Stimulated activated CD4-positive, alpha-beta T cell treated with anti-CD3 and anti-CD28 coated beads, Interleukin-2, amount 100 ng/mL, for 4 hours (primary cell): Measurements from ENCODE around the gene ZNF683.
"Not testable (repeated sequence)": the region's sequence is repeated elsewhere in the genome, so short reads cannot be mapped to it uniquely, and the experiment has no call there.

ENCODE experiments used
- DNase-seq: peaks from one replicate; pipeline ENCODE4 v3.0.0-alpha.2; 2020; ENCODE audit warnings: low read depth

The ZNF683 gene

GRCh38 chr1:26337206-26337535 is 35.4 kb downstream of the ZNF683 start:
- DNase-seq = no peak

DNA sequence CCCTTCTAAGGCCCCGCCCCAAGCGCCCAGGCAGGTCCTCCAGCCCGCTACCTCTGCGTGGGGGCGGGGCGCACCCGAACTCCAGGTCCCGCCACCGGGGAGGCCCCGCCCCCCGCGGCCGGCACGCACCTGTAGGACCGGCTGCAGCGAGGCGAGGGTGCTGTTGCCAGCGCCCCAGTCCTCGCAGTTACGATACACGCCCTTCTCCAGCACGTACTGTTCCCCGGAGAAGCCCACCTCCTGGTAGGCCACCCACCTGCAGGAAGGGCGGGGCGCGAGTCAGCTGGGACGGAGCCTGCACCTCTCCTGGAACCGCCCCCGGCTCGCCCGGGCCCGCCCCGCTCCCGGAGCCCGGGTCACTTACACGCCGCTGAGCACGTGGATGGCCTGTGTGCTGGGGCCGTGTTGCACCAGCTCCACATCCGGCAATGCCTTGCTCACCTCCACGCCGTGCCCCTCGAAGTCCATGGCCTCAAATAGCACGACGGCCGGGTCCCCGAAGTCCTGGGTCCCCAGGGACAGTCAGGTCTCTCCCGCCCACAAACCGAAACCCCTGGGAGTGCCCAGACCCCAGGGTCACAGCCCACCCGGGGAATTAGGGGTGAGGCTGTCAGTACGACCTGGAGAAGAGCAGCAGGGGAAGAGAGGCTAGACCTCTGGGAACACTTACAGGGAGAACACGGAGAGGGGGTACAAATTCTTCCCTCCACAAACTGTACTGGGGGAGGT is 35.9 kb downstream of the ZNF683 start:
- DNase-seq = peak; percentile 85

GRCh38 chr1:26335774-26336476 is 36.6 kb downstream of the ZNF683 start:
- no peak for DNase-seq

GRCh38 chr1:26333312-26333711 is 39.2 kb downstream of the ZNF683 start:
- DNase-seq = not testable (repeated sequence)

- DNase-seq = no peak
These were observed 42.3 kb downstream of the ZNF683 start for GRCh38 chr1:26330276-26330675.

- not testable (repeated sequence) for DNase-seq
These were observed 43.2 kb downstream of the ZNF683 start for GRCh38 chr1:26329380-26329779.

GRCh38 chr1:26328597-26328996 is 44.0 kb downstream of the ZNF683 start:
- DNase-seq = no peak

GRCh38 chr1:26327956-26328362 is 44.6 kb downstream of the ZNF683 start:
- no peak for DNase-seq

DNA sequence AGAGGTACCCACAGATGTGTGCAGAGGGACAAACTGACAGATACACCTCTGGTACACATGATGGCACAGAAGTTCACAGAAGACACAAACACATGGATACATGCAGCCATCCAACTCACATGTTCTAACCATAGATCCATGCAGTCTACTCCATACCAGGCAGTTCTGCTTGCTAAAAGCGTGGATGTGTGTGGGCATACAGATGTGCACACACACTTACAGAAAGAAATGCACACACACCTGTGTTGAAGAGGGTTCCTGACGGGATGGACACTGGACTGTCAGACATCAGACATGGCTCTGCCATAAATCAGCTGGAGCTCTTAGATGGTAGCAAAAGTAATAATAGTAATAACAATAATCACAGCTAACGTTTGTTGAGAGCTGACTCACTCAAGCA is 48.0 kb downstream of the ZNF683 start:
- no peak for DNase-seq

GRCh38 chr1:26323382-26323781 is 49.2 kb downstream of the ZNF683 start:
- no peak for DNase-seq

DNA sequence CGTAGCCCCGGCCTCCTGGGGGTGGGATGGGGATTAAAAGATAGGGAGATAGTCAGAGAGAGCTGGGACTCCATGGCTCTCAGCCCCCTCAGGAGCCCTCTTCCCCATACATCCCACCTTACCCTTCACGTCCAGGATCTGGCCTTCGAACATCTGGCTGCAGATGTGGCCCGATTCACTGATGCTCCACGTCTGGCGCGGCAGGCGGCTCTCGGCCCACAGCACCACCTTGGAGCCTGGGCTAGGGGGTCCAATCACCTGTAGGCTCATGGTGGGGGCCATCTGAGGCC is 50.6 kb downstream of the ZNF683 start:
- no peak for DNase-seq

GRCh38 chr1:26321315-26322041 is 51.1 kb downstream of the ZNF683 start:
- peak; percentile 91 for DNase-seq

DNA sequence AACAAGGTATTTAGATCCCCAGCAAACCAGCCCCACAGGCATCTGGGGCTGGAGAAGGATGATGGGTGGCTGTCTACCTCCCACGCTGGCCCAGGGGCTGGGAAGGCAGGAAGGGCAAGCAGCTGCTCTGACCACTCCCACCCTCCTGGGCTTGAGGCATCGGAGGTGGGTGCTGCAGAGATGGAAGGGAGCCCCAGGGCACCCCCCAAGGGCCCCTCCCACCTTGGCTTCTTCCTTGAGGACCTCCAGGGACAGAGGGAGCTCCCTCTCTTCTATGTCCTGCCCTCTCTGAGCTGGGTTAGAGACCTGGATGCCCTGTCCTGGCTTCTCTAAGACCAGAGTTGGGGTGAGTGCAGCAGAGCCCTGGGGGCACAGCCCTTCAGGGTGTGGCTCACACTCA is 51.7 kb downstream of the ZNF683 start:
- DNase-seq = no peak

DNA sequence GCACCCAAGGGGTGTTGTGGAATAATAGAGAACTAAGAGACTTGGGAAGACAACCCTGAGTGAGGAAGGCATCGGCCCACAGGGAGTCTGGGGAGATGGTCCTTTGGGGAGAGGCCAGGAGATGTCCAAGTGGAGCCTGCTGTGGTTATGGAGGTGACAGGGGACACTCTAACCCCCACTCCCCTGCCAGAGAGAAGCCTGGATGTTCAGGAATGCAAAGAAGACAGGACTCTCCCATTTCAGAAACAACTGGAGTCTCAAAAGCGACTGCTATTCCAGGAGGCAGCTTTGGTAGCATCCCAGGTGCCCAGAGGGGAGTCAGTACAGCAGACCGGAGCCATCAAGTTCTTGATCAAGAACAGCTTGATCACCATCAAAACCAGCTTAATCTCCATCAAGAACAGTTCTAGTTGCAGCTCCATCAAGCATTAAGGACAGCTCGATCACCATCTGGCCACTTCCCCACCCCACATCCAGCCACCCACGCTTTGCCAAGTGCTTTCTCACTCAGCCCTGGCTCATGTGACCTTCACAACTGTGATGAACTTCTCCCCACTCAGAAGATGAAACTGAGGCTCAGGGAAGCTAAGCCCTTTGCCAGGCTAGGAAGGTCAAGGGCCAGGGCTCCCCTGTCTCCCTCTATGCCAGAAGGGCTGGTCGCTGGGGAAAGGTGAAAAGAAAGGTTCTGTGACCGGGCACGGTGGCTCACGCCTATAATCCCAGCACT is 54.0 kb downstream of the ZNF683 start:
- DNase-seq = no peak

- peak; percentile 73 for DNase-seq
These were observed 54.8 kb downstream of the ZNF683 start, which contains the start of gene CD52 for GRCh38 chr1:26317612-26318337. TSS of gene CD52 (plus strand) at chr1:26317958. CDS start at chr1:26318018, 60 bp downstream.

DNA sequence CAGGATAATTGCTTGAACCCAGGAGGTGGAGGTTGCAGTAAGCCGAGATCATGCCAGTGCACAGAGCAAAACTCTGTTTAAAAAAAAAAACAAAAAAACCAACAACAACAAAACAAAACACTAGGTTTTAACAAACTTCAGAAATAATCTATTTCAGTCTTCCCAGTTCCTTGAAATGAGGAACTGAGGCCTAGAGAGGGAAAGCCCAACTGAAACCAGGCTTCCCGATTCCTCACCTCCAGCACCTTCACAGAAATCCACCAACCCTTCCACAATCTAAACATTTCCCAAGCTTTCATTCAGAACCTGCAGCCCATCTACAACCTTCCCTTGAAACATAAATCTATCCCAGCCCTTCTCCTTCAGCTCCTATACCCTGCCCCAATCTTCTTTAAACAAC is 55.4 kb downstream of the ZNF683 start:
- DNase-seq = no peak

- no peak for DNase-seq
These were observed 56.4 kb downstream of the ZNF683 start for GRCh38 chr1:26315874-26316850.

GRCh38 chr1:26314501-26314900 is 58.0 kb downstream of the ZNF683 start:
- DNase-seq = no peak
